HL-60 (cell line): Measurements from ENCODE around the gene EPS8L3.

Experiments
- CTCF ChIP-seq: IDR thresholded peaks from one replicate; pipeline ENCODE4 v1.5.1; 2011; ENCODE audit warnings: low read length, control low read depth, inconsistent platforms; ENCODE audit not compliant: insufficient read depth
- GABPA ChIP-seq: IDR thresholded peaks from 2 replicates; pipeline ENCODE4 v1.6.1; 2012; ENCODE audit warnings: low read depth
- POLR2AphosphoS5 ChIP-seq: IDR thresholded peaks from 2 replicates; pipeline ENCODE4 v1.6.1; 2012; ENCODE audit warnings: low read depth

GRCh38 chr1:109724933-109725332, 38.8 kb downstream of the EPS8L3 start:
- no peak for TF ChIP-seq CTCF
- no peak for TF ChIP-seq GABPA
- no peak for TF ChIP-seq POLR2AphosphoS5
